Cardiac muscle cell (in vitro differentiated cells and primary cell): ENCODE measurements around the gene HSD17B7. TPM values are rescaled to one million over a fixed set of nuclear protein-coding genes. Genes with fewer than 3 reads are reported as not detected.

Experiments
- DNase-seq, 2 donors: peaks; one replicate each; pipeline versions ENCODE4 v3.0.0 to v3.0.0-alpha.2; 2010 to 2017; ENCODE audit warnings: low read depth in 1 of 2, low spot score in 1 of 2
- H3K27ac ChIP-seq: fragments of 200-600 bp; sonication (generic); 2 replicates; pipeline ENCODE4 v1.5.1; 2016
- H3K27me3 ChIP-seq: fragments of 200-600 bp; sonication (generic); 2 replicates; pipeline ENCODE4 v1.6.0; 2016; ENCODE audit warnings: control low read depth
- H3K36me3 ChIP-seq: fragments of 200-600 bp; sonication (generic); 2 replicates; pipeline ENCODE4 v1.5.1; 2016; ENCODE audit warnings: control low read depth
- H3K4me1 ChIP-seq: fragments of 200-600 bp; sonication (generic); 2 replicates; pipeline ENCODE4 v1.8.1; 2017; ENCODE audit warnings: low read depth, mild to moderate bottlenecking, mixed run types
- H3K4me3 ChIP-seq: fragments of 200-600 bp; sonication (generic); 2 replicates; pipeline ENCODE4 v1.5.1; 2016; ENCODE audit warnings: mild to moderate bottlenecking
- H3K9me3 ChIP-seq: fragments of 200-600 bp; sonication (generic); 2 replicates; pipeline ENCODE4 v1.5.1; 2017; ENCODE audit warnings: low read depth, mild to moderate bottlenecking, control low read depth
- CTCF ChIP-seq: IDR thresholded peaks from 2 replicates; pipeline ENCODE4 v1.5.1; 2012; ENCODE audit warnings: low read depth, mild to moderate bottlenecking, low read length
- polyA plus RNA-seq: library from polyadenylated mRNA; unstranded; fragments of >200 nt; fragmentation: Nextera tagmentation; extraction: Ambion mirVana; gene quantifications from 2 replicates; pipeline ENCODE4 v1.2.1, GENCODE V29; 2016
- total RNA-seq: library from RNA; depleted of rRNA; stranded (reverse); fragments of >200 nt; gene quantifications from 2 replicates; pipeline ENCODE4 v1.2.3, GENCODE V29; 2016

HSD17B7 gene
- total and polyA plus RNA-seq, 2 experiments from 2014 or later: 12.7 to 48.7 TPM

- H3K27ac ChIP-seq: no peak overlapping the region
- H3K36me3 ChIP-seq: no peaks in the 10 kb centered on the region
- peaks cover 8% of the 10 kb centered on the region for H3K4me1 ChIP-seq
- no peaks in the 10 kb centered on the region for H3K9me3 ChIP-seq
- H3K4me3 ChIP-seq: no peak overlapping the region
- peaks cover 19% of the 10 kb centered on the region for H3K27me3 ChIP-seq
- no peak for TF ChIP-seq CTCF
- no peak for DNase-seq
Measured at GRCh38 chr1:162823771-162824525, 33.4 kb downstream of the HSD17B7 start.

DNA sequence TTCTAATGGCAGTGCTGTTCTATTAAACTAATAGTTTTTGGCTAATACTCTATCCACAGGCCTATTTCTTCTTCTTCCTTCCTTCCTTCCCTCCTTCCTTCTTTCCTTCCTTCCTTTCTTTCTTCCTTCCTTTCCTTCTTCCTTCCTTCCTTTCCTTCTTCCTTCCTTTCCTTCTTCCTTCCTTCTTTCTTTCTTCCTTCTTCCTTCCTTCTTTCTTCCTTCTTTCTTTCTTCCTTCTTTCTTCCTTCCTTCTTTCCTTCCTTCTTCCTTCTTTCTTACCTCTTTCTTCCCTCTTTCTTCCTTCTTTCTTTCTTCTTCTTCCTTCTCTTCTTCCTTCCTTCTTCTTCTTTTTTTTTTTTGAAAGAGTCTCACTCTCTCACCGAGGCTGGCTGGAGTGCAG is 38.8 kb downstream of the HSD17B7 start:
- TF ChIP-seq CTCF: no peak
- no peak overlapping the region for H3K27ac ChIP-seq
- no peaks in the 10 kb centered on the region for H3K4me1 ChIP-seq
- no peaks in the 10 kb centered on the region for H3K27me3 ChIP-seq
- H3K36me3 ChIP-seq: no peaks in the 10 kb centered on the region
- no peak overlapping the region for H3K4me3 ChIP-seq
- no peaks in the 10 kb centered on the region for H3K9me3 ChIP-seq
- DNase-seq: no peak

DNA sequence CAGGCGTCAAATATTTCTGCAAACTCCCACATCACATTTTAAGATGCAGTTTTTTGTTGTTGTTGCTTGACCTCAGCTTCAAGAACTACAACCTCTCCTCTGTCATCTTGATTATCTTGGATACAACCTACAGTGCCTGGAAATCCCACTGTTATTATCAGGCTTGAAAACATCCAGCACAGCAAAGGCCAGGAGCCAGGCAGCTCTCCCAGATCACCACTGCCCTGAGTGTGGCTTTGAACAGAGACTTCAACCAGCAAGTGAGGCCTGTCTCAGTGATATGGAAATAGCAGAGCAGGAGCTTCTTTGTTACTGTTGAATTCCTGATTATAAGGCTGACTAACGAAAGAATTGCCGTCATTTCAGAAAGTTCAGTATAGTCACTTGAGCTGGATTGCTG is 42.0 kb downstream of the HSD17B7 start:
- Histone ChIP-seq H3K9me3 (no peaks in the 10 kb centered on the region), H3K27ac (no peak overlapping the region), H3K4me3 (no peak overlapping the region), H3K4me1 (peaks cover 7% of the 10 kb centered on the region), H3K27me3 (no peaks in the 10 kb centered on the region), H3K36me3 (no peaks in the 10 kb centered on the region)
- no peak for DNase-seq
- TF ChIP-seq CTCF: no peak

DNA sequence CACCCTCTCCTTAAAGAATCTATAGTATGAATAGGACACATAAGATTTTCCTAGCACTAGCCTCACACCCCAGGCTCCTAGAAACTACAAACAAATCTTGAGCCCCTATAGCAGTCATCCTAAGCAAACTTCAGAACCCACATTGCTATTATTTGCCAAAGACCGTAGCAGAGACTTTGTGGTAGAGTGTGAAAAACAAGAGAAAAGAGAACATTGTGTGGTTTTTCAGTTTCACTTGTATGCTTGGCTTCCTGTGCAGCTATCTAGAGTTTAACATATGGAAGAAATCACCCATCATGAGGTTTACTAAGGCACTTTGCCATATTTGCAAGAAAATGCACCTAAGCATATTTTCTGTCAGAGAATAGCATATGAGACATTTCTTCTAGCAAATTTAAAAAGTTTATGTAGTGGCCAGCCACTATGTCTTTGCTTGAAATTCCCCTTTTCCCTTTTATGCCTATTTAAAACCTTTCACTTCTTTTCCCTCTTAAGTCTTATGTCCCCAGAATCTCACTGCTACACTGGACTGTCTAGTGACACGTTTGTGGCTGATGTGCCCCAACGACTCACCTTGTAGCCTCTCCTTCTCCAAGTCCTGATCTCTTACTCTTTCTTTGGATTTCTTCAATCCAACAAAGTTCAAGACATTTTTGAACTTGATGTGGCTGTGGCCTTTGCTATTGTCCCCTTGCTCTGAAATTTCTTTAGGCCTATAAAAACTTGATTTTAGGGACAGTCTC is 44.8 kb downstream of the HSD17B7 start:
- H3K27ac ChIP-seq: no peak overlapping the region
- no peaks in the 10 kb centered on the region for H3K36me3 ChIP-seq
- no peaks in the 10 kb centered on the region for H3K9me3 ChIP-seq
- no peaks in the 10 kb centered on the region for H3K27me3 ChIP-seq
- DNase-seq: peak in 1 of 2 donors; percentile 81
- TF ChIP-seq CTCF: no peak
- H3K4me1 ChIP-seq: peaks cover 7% of the 10 kb centered on the region
- no peak overlapping the region for H3K4me3 ChIP-seq

DNA sequence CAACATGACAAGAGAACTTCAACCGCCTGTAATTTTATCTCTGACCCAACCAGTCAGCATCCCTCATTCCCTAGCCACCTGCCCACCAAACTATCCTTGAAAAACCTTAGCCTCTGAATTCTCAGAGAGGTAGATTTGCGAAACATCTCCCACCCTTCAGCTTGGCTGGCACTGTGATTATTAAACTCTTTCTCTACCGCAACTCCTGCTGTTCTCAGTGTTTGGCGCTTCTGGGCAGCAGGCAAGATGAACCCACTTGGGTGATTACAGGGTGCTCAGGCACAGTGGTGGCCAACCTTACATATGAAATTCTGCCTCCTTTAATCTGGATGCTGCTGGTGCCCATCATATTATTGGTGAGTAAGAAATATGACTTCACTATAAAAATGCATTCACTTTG is 48.4 kb downstream of the HSD17B7 start:
- DNase-seq: no peak
- Histone ChIP-seq H3K27me3 (no peaks in the 10 kb centered on the region), H3K4me1 (peaks cover 7% of the 10 kb centered on the region), H3K27ac (no peak overlapping the region), H3K4me3 (no peak overlapping the region), H3K9me3 (no peaks in the 10 kb centered on the region), H3K36me3 (no peaks in the 10 kb centered on the region)
- TF ChIP-seq CTCF: no peak
